ENCODE measurements around the gene MRLN. TPM values are rescaled to one million over a fixed set of nuclear protein-coding genes. Genes with fewer than 3 reads are reported as not detected.

Gene MRLN
- polyA plus RNA-seq, 1 of the 3 experiments (the other 2 are of a cell fraction): not detected

- TF ChIP-seq EZH2phosphoT487 (IDR thresholded peaks at IDR 0.05; ENCODE audit: borderline replicate concordance, low read depth) (no peak), FOSL2 (IDR thresholded peaks at IDR 0.05; ENCODE audit: borderline replicate concordance, low read depth) (no peak), MEF2A (IDR thresholded peaks at IDR 0.05; ENCODE audit: borderline replicate concordance, low read depth) (no peak), MAX (IDR thresholded peaks at IDR 0.05; ENCODE audit: low read depth) (no peak), SMC3 (IDR thresholded peaks at IDR 0.05; ENCODE audit: low read depth, low read length) (no peak), POLR2AphosphoS5 (IDR thresholded peaks at IDR 0.05; ENCODE audit: low read depth, low read length) (no peak), MXI1 (IDR thresholded peaks at IDR 0.05; ENCODE audit: low read depth, low read length) (no peak)
These were observed 61.1 kb downstream of the MRLN start (continued) for GRCh38 chr10:59692113-59692512.

- no peaks in the 10 kb centered on the region for H3K36me3 ChIP-seq (replicated peaks in 1 of 2; ENCODE audit: control insufficient read depth in 1 of 2, insufficient read depth in 2 of 2, low read length in 1 of 2)
- ChIA-PET POLR2A (no interaction called here), CTCF (no interaction called here)
- H3K9ac ChIP-seq: no peak overlapping the region
- no peaks in the 10 kb centered on the region for H3K4me1 ChIP-seq (ENCODE audit: control insufficient read depth in 1 of 2, insufficient read depth in 2 of 2, low read depth in 1 of 2, low read length in 1 of 2)
- H3K27ac ChIP-seq (ENCODE audit: low read depth in 2 of 2, low read length in 1 of 2): no peak overlapping the region
- H2AFZ ChIP-seq (ENCODE audit: low read depth): no peak overlapping the region
- WGBS (ENCODE audit: low lambda C conversion rate): 89% methylated on average over 5 of the region's 5 CpGs
- peaks cover 3% of the 10 kb centered on the region for H3F3A ChIP-seq (replicated peaks; ENCODE audit: insufficient read depth)
- no peak for DNase-seq
- H3K4me2 ChIP-seq: no peak overlapping the region
- no peaks in the 10 kb centered on the region for H3K79me2 ChIP-seq (ENCODE audit: insufficient read depth)
- TF ChIP-seq TCF12 (IDR thresholded peaks at IDR 0.05): no peak
- no peak overlapping the region for H3K4me3 ChIP-seq (ENCODE audit: low read depth in 2 of 2, low read length in 1 of 2)
- H3K9me3 ChIP-seq: no peaks in the 10 kb centered on the region
- H3K9me2 ChIP-seq: no peaks in the 10 kb centered on the region
- no peaks in the 10 kb centered on the region for H3K27me3 ChIP-seq (ENCODE audit: insufficient read depth)
- H4K20me1 ChIP-seq (ENCODE audit: insufficient read depth): no peaks in the 10 kb centered on the region
These were observed 64.3 kb downstream of the MRLN start for GRCh38 chr10:59688921-59689351.

GRCh38 chr10:59687657-59688056, 65.6 kb downstream of the MRLN start:
- Histone ChIP-seq H3F3A (replicated peaks; ENCODE audit: insufficient read depth) (peaks cover 14% of the 10 kb centered on the region), H3K4me2 (no peak overlapping the region), H3K36me3 (replicated peaks in 1 of 2; ENCODE audit: control insufficient read depth in 1 of 2, insufficient read depth in 2 of 2, low read length in 1 of 2) (peaks cover 6 to 7% of the 10 kb centered on the region in 2 experiments), H2AFZ (ENCODE audit: low read depth) (no peak overlapping the region), H4K20me1 (ENCODE audit: insufficient read depth) (no peaks in the 10 kb centered on the region), H3K9me2 (no peaks in the 10 kb centered on the region), H3K27ac (ENCODE audit: low read depth in 2 of 2, low read length in 1 of 2) (no peak overlapping the region), H3K9me3 (no peaks in the 10 kb centered on the region), H3K4me3 (ENCODE audit: low read depth in 2 of 2, low read length in 1 of 2) (no peak overlapping the region), H3K4me1 (ENCODE audit: control insufficient read depth in 1 of 2, insufficient read depth in 2 of 2, low read depth in 1 of 2, low read length in 1 of 2) (no peaks in the 10 kb centered on the region; a peak in 1 of 4 replicates), H3K9ac (no peak overlapping the region), H3K79me2 (ENCODE audit: insufficient read depth) (no peaks in the 10 kb centered on the region), H3K27me3 (ENCODE audit: insufficient read depth) (no peaks in the 10 kb centered on the region)
- CTCF ChIA-PET: no interaction called here
- POLR2A ChIA-PET: no interaction called here
- DNase-seq: no peak
- 76% methylated on average over 1 of the region's 1 CpG for WGBS (ENCODE audit: low lambda C conversion rate)
- TF ChIP-seq REST (IDR thresholded peaks at IDR 0.05; ENCODE audit: low read depth, low read length) (no peak), USF1 (IDR thresholded peaks at IDR 0.05; ENCODE audit: borderline replicate concordance, low read depth) (no peak), USF2 (IDR thresholded peaks at IDR 0.05; ENCODE audit: borderline replicate concordance, low read depth, low read length) (no peak), MXI1 (IDR thresholded peaks at IDR 0.05; ENCODE audit: low read depth, low read length) (no peak), POLR2AphosphoS5 (IDR thresholded peaks at IDR 0.05; ENCODE audit: low read depth, low read length) (no peak), FOXM1 (IDR thresholded peaks at IDR 0.05; ENCODE audit: low read depth) (no peak), SIN3A (IDR thresholded peaks at IDR 0.05; ENCODE audit: borderline replicate concordance, low read depth, low read length) (no peak), TEAD4 (IDR thresholded peaks at IDR 0.05; ENCODE audit: borderline replicate concordance, insufficient read depth) (no peak), EP300 (IDR thresholded peaks at IDR 0.05; ENCODE audit: borderline replicate concordance in 1 of 2, low read depth in 1 of 2, low read length in 1 of 2) (no peak), TAF1 (IDR thresholded peaks at IDR 0.05; ENCODE audit: borderline replicate concordance, low read depth, low read length) (no peak), YY1 (IDR thresholded peaks at IDR 0.05; ENCODE audit: low read depth) (no peak), GABPA (IDR thresholded peaks at IDR 0.05; ENCODE audit: low read depth) (no peak), RAD21 (IDR thresholded peaks at IDR 0.05; ENCODE audit: low read length) (no peak)

Measured in SK-N-SH (cell line).